ENCODE measurements around the gene CUX1.

GRCh38 chr7:102094316-102094650 lies 276.9 kb downstream of the CUX1 start:
- TF ChIP-seq CTCF (conservative IDR thresholded peaks at IDR 0.05; ENCODE audit: low read depth, low read length) (no peak), EZH2 (IDR thresholded peaks at IDR 0.05; ENCODE audit: low read length, unreplicated experiment) (no peak), EZH2phosphoT487 (IDR thresholded peaks at IDR 0.05; ENCODE audit: borderline replicate concordance, low read length) (no peak)
